ENCODE results near the gene UQCR10. TPM values are rescaled to one million over a fixed set of nuclear protein-coding genes. Genes with fewer than 3 reads are reported as not detected.

Gene UQCR10
- total and polyA plus RNA-seq, 2 of the 4 experiments (the other 2 are of a cell fraction), result 103 to 260 TPM

DNA sequence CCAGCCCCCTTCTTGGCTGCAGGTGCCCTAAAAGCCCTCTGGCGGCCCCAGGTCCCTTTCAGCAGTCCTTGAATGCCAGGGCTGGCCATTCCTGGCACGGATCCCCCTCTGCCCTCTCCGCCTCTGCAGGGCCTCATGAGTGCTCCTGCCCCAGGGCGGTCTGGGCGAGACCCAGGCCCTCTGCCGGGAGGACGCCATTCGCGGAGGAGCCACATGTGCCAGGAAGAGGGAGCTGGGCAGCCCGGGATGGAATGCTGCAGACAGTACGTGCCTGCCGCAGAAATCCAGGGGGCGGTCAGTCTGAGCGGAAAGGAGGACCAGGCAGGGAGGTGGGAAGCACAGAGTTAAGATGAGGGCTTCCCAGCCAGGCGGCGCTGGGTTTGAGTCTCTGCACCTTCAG is 44.6 kb upstream of the UQCR10 start:
- Histone ChIP-seq H3K4me3 (ENCODE audit: insufficient read depth, low read depth, low read length) (no peak overlapping the region), H3K23ac (ENCODE audit: low read depth, low read length) (no peak overlapping the region), H3K27me3 (ENCODE audit: control insufficient read depth, insufficient read depth, low read length) (peaks cover 71% of the 10 kb centered on the region), H3K79me1 (ENCODE audit: low read depth in 1 of 2, low read length in 2 of 2) (no peaks in the 10 kb centered on the region), H2BK15ac (ENCODE audit: low read depth, low read length) (no peak overlapping the region), H2BK5ac (ENCODE audit: low read depth, low read length, poor library complexity, severe bottlenecking) (no peak overlapping the region), H2AFZ (replicated peaks; ENCODE audit: low read length, poor library complexity) (no peak overlapping the region), H3K14ac (replicated peaks; ENCODE audit: low read depth, low read length) (no peak overlapping the region), H3K4me2 (ENCODE audit: low read depth, low read length) (no peak overlapping the region), H3K27ac (ENCODE audit: insufficient read depth, low read length) (no peak overlapping the region), H2BK20ac (ENCODE audit: low read depth, low read length) (no peak overlapping the region), H3K18ac (ENCODE audit: low read depth, low read length) (no peak overlapping the region), H3K9me1 (ENCODE audit: insufficient read depth, low read length) (no peaks in the 10 kb centered on the region), H3K4ac (ENCODE audit: low read depth, low read length) (no peak overlapping the region), H4K8ac (ENCODE audit: low read depth in 2 of 2, low read length in 2 of 2) (no peak overlapping the region), H4K20me1 (ENCODE audit: insufficient read depth, low read length) (peaks cover 9% of the 10 kb centered on the region), H2AK9ac (replicated peaks; ENCODE audit: low read depth, low read length, poor library complexity) (no peak overlapping the region), H4K5ac (ENCODE audit: low read depth, low read length) (no peak overlapping the region), H3K4me1 (ENCODE audit: control insufficient read depth, insufficient read depth, low read length) (no peaks in the 10 kb centered on the region; the same call in 1 of the 2 replicates), H2AK5ac (ENCODE audit: low read depth, low read length) (no peak overlapping the region), H2BK120ac (ENCODE audit: low read depth, low read length) (no peak overlapping the region), H3K9ac (ENCODE audit: low read depth, low read length) (no peak overlapping the region), H3K9me3 (ENCODE audit: control insufficient read depth, insufficient read depth, low read length) (no peaks in the 10 kb centered on the region), H4K91ac (ENCODE audit: insufficient read depth, low read depth, low read length) (no peak overlapping the region), H3K36me3 (ENCODE audit: control insufficient read depth, insufficient read depth, low read length) (no peaks in the 10 kb centered on the region), H3K56ac (ENCODE audit: extremely low read depth, insufficient read depth, low read length) (no peak overlapping the region)
- dilution Hi-C loops (cut with HindIII; ENCODE audit: low sequenced_read_pairs, unreplicated experiment) (no loop called here), in situ Hi-C loops (cut with MboI; ENCODE audit: low sequenced_read_pairs) (no loop called here), intact Hi-C loops (cut with micrococcal nuclease) (no loop called here)
- ATAC-seq (ENCODE audit: low read depth) (no peak), DNase-seq (no peak)
- TF ChIP-seq, protein P1, sequence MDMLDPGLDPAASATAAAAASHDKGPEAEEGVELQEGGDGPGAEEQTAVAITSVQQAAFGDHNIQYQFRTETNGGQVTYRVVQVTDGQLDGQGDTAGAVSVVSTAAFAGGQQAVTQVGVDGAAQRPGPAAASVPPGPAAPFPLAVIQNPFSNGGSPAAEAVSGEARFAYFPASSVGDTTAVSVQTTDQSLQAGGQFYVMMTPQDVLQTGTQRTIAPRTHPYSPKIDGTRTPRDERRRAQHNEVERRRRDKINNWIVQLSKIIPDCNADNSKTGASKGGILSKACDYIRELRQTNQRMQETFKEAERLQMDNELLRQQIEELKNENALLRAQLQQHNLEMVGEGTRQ (IDR thresholded peaks at IDR 0.05; ENCODE audit: low read depth, low read length), result no peak
- no peak for TF ChIP-seq MAFK (IDR thresholded peaks at IDR 0.05; ENCODE audit: low read depth, low read length)
- TF ChIP-seq BHLHE40 (IDR thresholded peaks at IDR 0.05; ENCODE audit: low read depth, low read length), result no peak
- no peak for TF ChIP-seq SMC3 (IDR thresholded peaks at IDR 0.05; ENCODE audit: low read depth, low read length)
- TF ChIP-seq MXI1 (IDR thresholded peaks at IDR 0.05; ENCODE audit: borderline replicate concordance, low read depth, low read length), result no peak
- no peak for TF ChIP-seq MAZ (IDR thresholded peaks at IDR 0.05; ENCODE audit: borderline replicate concordance, low read depth, low read length)
- TF ChIP-seq CEBPB (IDR thresholded peaks at IDR 0.05; ENCODE audit: low read depth, low read length), result no peak
- no TSS peak for BruUV-seq (replicated peaks)
- CTCF ChIA-PET, result interaction anchor here (0.5 kb wide), 1 partner anchor 110 kb away, joined by 3 read pairs; no protein-coding TSS in a partner anchor
- WGBS, 2 experiments (ENCODE audit: extremely low coverage in 2 of 2, insufficient read length in 1 of 2), result 93% methylated on average over 2 of the region's 16 CpGs; no CpG with 5 or more reads in 1 of the 2 experiments
- POLR2A ChIA-PET (ENCODE audit: unreplicated experiment), result no interaction called here
